Left ventricle myocardium inferior (tissue), 1 donor: ENCODE data around the gene SORCS3. TPM values are rescaled to one million over a fixed set of nuclear protein-coding genes. Genes with fewer than 3 reads are reported as not detected.

ENCODE experiments used
- DNase-seq: peaks from one replicate; pipeline ENCODE4 v3.0.0-alpha.2; 2020
- H3K27ac ChIP-seq: fragments of 200-600 bp; replicated peaks from 2 replicates; pipeline ENCODE4 v1.8.0; 2021
- H3K27me3 ChIP-seq: fragments of 200-600 bp; 2 replicates; pipeline ENCODE4 v1.8.0; 2021; ENCODE audit warnings: low read depth
- H3K36me3 ChIP-seq: fragments of 200-600 bp; 2 replicates; pipeline ENCODE4 v1.8.0; 2021
- H3K4me1 ChIP-seq: fragments of 200-600 bp; 2 replicates; pipeline ENCODE4 v1.8.0; 2021
- H3K4me3 ChIP-seq: fragments of 200-600 bp; 2 replicates; pipeline ENCODE4 v1.8.0; 2021; ENCODE audit warnings: mild to moderate bottlenecking, moderate library complexity
- H3K9me3 ChIP-seq: fragments of 200-600 bp; replicated peaks from 2 replicates; pipeline ENCODE4 v1.8.0; 2021
- intact Hi-C: fragments of 100-400 bp; cut with micrococcal nuclease; formaldehyde crosslinking; loops from one replicate; pipeline ENCODE4 v1.11.0; 2022
- total RNA-seq: library from RNA; stranded (reverse); fragmentation: NEBNext Ultra II Directional; extraction: Animal tissue kit (Norgen Biotek cat#: 25700); gene quantifications from one replicate; pipeline ENCODE4 v1.2.1, GENCODE V29; 2021
- TF ChIP-seq, protein P1 (sequence below): fragments of 200-600 bp; IDR thresholded peaks from 2 replicates; pipeline ENCODE4 v1.8.0; 2021; ENCODE audit warnings: antibody characterized with exemption, mild to moderate bottlenecking, borderline replicate concordance
- donor health status: DM: no; HTN: yes; CAD: no; lungs with severe emphysema.

Gene SORCS3
- total RNA-seq, 1 donor from 2014 or later, result 0.03 TPM

DNA sequence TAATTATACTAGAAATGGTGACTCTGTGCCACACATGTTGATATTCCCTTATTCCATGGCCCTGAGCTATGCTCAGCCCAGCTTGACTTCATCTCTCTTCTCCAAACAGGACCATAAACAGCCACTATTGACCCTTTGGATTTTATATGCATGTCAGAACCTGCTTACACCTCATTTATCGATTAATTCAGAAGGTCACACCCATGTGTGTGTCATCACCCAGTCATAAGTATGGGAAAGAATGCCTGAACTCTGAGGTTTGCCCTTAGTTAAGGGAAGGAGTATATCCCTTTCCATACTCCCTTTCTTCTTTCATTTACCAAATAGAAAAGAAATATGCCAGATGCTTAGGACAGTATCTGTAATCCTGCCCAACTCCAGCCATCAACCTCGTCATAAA, 602.3 kb downstream of the SORCS3 start:
- no peaks in the 10 kb centered on the region for H3K27me3 ChIP-seq
- H3K4me1 ChIP-seq, result no peaks in the 10 kb centered on the region
- no peaks in the 10 kb centered on the region for H3K36me3 ChIP-seq
- intact Hi-C loops, result no loop called here
- H3K9me3 ChIP-seq, result no peaks in the 10 kb centered on the region
- TF ChIP-seq, protein P1, sequence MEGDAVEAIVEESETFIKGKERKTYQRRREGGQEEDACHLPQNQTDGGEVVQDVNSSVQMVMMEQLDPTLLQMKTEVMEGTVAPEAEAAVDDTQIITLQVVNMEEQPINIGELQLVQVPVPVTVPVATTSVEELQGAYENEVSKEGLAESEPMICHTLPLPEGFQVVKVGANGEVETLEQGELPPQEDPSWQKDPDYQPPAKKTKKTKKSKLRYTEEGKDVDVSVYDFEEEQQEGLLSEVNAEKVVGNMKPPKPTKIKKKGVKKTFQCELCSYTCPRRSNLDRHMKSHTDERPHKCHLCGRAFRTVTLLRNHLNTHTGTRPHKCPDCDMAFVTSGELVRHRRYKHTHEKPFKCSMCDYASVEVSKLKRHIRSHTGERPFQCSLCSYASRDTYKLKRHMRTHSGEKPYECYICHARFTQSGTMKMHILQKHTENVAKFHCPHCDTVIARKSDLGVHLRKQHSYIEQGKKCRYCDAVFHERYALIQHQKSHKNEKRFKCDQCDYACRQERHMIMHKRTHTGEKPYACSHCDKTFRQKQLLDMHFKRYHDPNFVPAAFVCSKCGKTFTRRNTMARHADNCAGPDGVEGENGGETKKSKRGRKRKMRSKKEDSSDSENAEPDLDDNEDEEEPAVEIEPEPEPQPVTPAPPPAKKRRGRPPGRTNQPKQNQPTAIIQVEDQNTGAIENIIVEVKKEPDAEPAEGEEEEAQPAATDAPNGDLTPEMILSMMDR, result no peak
- no peak overlapping the region for H3K4me3 ChIP-seq
- DNase-seq, result no peak
- no peak overlapping the region for H3K27ac ChIP-seq

DNA sequence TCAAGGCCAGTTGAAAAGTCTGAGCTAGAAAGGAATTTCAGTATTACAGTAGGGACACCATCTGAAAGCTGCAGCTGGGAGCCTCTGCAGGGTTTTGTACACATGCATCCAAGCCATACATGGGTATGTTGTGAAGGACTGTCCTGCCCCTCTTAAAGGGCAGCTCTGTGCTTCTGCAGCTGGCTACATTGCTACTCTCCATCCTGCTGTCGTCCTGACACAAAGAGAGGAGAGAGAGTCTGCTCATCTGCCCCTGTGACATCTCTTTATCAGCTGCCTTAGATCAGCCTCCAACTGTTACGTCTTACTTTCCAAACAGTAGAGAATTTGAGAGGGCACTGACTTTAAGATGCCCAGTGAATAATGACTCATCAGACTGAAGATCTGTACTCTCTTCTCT, 602.7 kb downstream of the SORCS3 start:
- Histone ChIP-seq H3K27me3 (no peaks in the 10 kb centered on the region), H3K4me3 (no peak overlapping the region), H3K27ac (no peak overlapping the region), H3K4me1 (no peaks in the 10 kb centered on the region), H3K36me3 (no peaks in the 10 kb centered on the region), H3K9me3 (no peaks in the 10 kb centered on the region)
- intact Hi-C loops, result no loop called here
- no peak for DNase-seq
- TF ChIP-seq, protein P1, result no peak

DNA sequence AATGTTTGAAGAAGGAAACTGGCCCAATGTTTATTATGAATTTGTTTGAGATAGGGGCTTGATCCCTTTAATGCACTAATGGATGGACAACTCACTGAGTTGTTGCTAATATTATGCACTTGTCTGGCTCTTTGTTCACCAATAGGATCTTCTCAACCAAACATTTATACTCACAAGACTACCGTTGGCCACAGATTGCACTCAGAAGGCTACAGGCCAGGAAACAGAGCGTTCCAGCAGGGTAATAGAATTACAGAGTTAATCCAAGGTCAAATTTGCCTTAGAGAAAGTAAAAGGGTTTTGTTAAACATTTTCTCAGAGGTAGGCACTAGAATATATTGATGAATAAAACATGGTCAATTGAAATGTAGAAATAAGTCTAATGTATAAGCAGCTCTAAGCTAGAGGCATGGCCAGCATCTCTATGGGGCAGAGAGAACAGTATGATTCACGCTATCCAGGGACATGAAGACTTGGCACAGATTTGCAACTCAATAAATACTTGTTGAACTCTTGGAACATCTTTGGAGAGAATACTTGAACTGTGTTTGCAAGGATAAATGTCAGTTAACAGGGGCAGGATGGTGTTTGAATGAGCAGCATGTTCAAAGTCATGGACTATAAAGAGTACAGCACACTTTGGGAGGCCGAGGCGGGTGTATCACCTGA, 606.9 kb downstream of the SORCS3 start:
- no peak for DNase-seq
- no peaks in the 10 kb centered on the region for H3K9me3 ChIP-seq
- TF ChIP-seq, protein P1, result no peak
- no peaks in the 10 kb centered on the region for H3K27me3 ChIP-seq
- H3K4me1 ChIP-seq, result peaks cover 6% of the 10 kb centered on the region
- intact Hi-C loops, result no loop called here
- H3K4me3 ChIP-seq, result no peak overlapping the region
- H3K36me3 ChIP-seq, result no peaks in the 10 kb centered on the region
- peak overlapping the region; percentile 28 for H3K27ac ChIP-seq

DNA sequence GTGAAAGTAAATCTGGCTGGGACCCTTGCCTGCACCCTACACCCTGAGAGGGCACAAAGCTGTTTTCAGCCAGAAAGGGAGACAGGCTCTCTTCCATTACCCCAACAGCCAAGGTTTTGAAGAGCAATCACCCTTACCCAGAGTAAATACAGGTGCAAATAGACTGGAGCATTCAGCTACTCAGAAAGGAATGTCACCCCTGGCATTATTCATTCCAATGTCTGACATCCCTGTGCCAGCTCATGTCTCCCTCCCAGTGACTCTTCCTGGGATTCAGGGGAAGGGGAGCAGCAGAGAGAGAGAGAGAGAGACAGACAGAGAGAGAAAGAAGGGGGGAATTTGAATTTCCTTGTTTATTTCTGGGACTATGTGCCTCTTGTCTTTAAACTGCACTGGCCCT, 611.8 kb downstream of the SORCS3 start:
- intact Hi-C loops, result no loop called here
- Histone ChIP-seq H3K9me3 (no peaks in the 10 kb centered on the region), H3K27me3 (no peaks in the 10 kb centered on the region), H3K36me3 (no peaks in the 10 kb centered on the region), H3K4me3 (no peak overlapping the region), H3K27ac (no peak overlapping the region), H3K4me1 (peaks cover 18% of the 10 kb centered on the region)
- no peak for DNase-seq
- TF ChIP-seq, protein P1, result no peak

DNA sequence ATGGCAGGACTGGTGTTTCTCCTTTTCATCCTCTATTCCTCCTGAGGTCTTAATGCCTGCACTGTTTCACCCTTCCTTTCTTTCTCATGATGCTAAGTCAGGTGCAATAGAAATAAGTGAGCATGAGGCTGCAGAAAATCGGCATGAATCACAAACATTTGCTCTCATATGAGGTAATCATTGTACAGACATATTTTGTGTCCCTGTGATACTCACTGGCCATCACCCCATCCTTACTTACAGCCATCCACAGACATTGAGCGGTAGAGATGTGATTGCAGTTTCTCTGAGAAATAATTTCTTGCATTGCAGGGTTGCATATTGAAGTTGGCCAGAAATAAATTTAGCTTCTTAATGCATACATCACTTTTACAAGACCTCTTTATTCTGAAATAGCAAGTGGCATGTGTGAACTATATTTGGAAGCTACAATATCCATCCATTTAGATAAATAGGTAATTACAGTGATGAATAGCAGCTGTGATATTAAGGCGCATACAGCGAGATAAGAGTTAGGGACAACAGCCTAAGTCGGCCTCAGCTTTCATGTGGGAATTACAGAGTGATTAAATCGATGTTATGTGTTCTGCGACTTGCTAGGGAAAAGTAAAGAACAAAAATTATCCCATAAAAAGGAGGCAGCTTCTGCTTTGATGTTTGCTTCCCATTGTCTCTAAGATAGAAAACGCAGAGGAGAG, 612.6 kb downstream of the SORCS3 start:
- TF ChIP-seq, protein P1, result no peak
- Histone ChIP-seq H3K9me3 (no peaks in the 10 kb centered on the region), H3K27me3 (no peaks in the 10 kb centered on the region), H3K27ac (no peak overlapping the region), H3K4me1 (peaks cover 24% of the 10 kb centered on the region), H3K36me3 (no peaks in the 10 kb centered on the region), H3K4me3 (no peak overlapping the region)
- intact Hi-C loops, result no loop called here
- DNase-seq, result no peak
